NOMO-1 treated with DMSO at 0.1 percent for 48 hours (cell line): ENCODE results near the gene COL24A1.

Experiments used
- DNase-seq: peaks from one replicate; lab custom pipeline; 2025; ENCODE audit not compliant: unreplicated experiment; lab: John Stamatoyannopoulos, UW

The COL24A1 gene

DNA sequence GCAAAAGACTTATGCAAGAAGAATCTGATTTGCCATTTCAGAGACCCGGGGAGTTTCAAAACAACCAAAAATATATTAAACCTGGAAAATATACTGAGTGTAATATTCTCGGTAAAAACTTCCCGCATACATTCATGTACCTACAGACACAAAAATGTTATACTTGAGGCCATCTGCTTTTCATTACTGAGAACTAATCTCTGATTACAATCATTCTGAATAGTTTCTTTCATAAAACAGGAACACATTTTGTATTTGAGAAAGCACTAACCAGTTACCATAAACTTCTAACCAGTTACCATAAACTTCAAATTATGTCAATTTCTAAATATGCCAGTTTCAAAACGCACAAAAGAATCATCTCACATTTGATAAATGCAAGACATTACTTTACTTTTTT lies 456.1 kb downstream of the COL24A1 start:
- no peak for DNase-seq

DNA sequence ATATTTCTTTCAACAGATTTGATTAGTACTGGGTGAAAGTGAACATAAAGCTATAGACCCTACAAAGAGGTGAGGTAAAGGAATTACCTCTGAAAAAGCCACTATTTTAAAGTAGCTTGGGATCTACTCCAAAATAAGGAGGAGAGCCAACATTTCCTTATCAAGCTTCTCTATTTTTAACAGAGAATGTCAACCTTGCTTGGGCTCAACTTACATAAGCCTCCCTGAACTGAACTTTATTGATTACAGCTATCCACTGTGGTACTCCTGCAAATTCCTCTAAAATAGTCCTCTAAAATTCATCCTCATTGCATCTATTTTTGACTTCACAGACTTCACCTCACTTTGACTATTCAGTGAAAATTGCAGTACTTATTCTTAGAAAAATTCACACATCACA lies 458.7 kb downstream of the COL24A1 start:
- no peak for DNase-seq

DNA sequence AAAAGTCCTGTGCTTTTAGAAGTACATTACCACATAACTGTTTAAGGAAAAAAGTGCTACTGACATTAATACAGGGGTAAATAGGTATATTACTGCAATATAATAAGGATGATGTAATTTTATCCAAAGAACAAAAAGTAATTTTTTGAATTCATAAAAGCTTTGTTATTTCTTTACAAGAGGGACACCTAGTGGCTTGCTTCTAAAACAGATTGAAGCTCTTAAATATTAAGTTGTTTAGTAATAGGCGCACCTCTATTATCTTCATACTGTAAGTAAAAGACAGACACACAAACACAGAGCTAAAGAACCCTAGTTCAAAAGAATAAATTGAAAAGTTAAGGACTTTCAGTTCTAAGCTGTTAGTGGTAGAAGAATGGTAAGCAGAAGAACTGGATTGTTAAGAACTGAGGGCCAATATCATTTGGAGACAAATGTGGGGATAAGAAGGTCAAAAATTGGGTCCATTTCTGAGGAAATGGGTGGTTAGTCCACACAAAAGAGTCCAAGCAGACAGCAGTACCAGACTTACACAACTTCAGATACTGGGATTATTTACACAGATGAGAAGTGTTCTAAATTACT lies 463.8 kb downstream of the COL24A1 start:
- no peak for DNase-seq

DNA sequence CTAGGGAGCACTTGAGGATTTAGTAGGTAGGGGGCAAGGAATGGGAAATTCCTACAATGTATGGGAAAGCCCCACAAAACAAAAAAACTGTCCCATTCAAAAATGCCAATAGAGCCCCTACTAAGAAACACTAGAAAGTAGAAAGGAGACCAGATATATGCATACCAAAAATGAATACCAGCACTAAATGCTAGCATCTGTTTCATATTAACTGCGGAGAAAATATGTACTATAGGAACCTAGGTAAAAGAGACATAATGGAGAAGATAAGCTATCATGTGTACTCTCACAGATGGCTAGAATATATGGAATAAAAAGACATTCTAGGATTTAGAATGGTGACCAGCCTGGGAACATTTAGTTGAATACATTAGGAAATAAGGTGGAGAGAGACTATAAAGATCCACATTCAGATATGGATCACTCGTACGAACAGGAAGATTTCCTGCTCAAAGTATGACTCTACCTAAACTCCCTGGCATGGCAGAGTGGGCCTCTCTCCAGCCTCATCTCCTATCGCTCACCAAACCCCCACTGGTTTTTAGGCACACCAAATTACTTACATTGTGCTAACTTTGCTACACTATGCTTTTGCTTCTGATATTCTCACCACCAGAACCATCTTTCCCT lies 466.7 kb downstream of the COL24A1 start:
- DNase-seq = no peak

DNA sequence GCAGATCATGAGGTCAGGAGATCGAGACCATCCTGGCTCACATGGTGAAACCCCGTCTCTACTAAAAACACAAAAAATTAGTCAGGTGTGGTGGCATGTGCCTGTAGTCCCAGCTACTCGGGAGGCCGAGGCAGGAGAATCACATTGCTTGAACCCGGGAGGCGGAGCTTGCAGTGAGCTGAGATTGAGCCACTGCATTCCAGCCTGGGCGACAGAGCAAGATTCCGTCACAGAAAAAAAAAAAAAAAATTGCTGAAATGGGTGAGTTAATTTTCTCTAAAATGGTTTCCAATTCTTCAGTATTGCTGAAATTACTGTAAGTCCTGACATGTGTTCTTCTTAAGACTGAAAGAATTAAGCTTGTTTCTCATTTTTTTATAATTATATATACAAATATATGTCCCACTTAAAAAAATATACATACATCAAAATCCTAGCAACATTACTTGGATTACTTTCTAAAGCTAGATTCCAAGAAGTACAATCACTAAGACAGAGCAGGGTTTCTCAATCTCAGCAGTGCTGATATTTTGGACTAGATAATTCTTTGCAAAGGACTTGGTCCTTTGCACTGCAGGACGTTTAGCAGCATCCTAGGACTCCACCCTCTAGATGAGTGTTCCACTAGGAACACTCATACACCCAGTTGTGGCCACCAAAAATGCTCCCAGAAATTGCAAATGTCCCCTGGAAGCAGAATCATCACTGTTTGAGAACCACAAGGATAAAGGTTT lies 473.1 kb downstream of the COL24A1 start:
- DNase-seq = no peak

DNA sequence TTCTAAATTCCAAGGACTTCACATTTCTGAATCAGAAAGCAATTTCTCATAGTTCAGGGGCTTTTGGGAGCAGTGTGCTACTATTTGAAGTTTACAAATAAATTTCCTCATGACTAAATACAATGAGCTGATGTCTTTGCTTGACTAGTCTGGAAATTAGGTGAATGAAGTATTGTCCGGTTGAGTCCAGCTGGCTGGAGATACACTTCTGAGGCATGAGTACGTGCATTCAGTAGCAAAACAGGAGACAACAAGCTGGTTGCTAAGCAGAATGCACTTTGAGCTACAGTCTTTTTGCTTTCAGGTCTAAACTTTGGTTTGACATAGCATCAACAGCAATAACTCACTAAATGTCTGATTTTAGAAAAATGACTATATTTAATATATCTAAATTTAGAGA lies 475.5 kb downstream of the COL24A1 start:
- no peak for DNase-seq
